HEK293T (cell line): ENCODE data around the gene PCDH18.
A peak's percentile ranks its signal among the peaks of the same experiment; 100 is the strongest.

Experiments
- CTCF ChIA-PET: fragments of 350-600 bp; formaldehyde crosslinking; extraction: SDS; loops from one replicate; lab custom pipeline; 2021; ENCODE audit warnings: antibody characterized with exemption, inconsistent platforms; lab: Yijun Ruan, JAX
- POLR2A ChIA-PET: fragments of 350-600 bp; formaldehyde crosslinking; extraction: SDS; loops from one replicate; lab custom pipeline; 2020; ENCODE audit warnings: antibody characterized with exemption, inconsistent platforms; lab: Yijun Ruan, JAX
- DNase-seq: peaks from one replicate; pipeline ENCODE4 v3.0.0; 2012; ENCODE audit warnings: mixed read lengths; ENCODE audit errors: extremely low spot score
- ARNT ChIP-seq: fragments of 450-650 bp; IDR thresholded peaks from 2 replicates; pipeline ENCODE4 v1.6.1; 2017; ENCODE audit warnings: mild to moderate bottlenecking
- BHLHE40 ChIP-seq: fragments of 450-650 bp; IDR thresholded peaks from 2 replicates; pipeline ENCODE4 v1.6.1; 2016; ENCODE audit warnings: mild to moderate bottlenecking, moderate library complexity, borderline replicate concordance
- CTBP1 ChIP-seq: fragments of 450-650 bp; IDR thresholded peaks from 2 replicates; pipeline ENCODE4 v1.6.1; 2016; ENCODE audit warnings: borderline replicate concordance
- ELF4 ChIP-seq: fragments of 450-650 bp; IDR thresholded peaks from 2 replicates; pipeline ENCODE4 v1.6.1; 2017; ENCODE audit warnings: antibody characterized with exemption
- FOXA1 ChIP-seq: fragments of 450-650 bp; IDR thresholded peaks from 2 replicates; pipeline ENCODE4 v1.6.1; 2016; ENCODE audit warnings: mild to moderate bottlenecking
- FOXK2 ChIP-seq: fragments of 450-650 bp; IDR thresholded peaks from 2 replicates; pipeline ENCODE4 v1.6.1; 2016; ENCODE audit warnings: mild to moderate bottlenecking
- FOXM1 ChIP-seq: fragments of 450-650 bp; IDR thresholded peaks from 2 replicates; pipeline ENCODE4 v1.6.1; 2017; ENCODE audit warnings: mild to moderate bottlenecking, borderline replicate concordance
- HDGF ChIP-seq: fragments of 450-650 bp; IDR thresholded peaks from 2 replicates; pipeline ENCODE4 v1.6.1; 2017; ENCODE audit warnings: antibody characterized with exemption, borderline replicate concordance
- L3MBTL2 ChIP-seq: fragments of 450-650 bp; conservative IDR thresholded peaks from 2 replicates; pipeline ENCODE4 v1.6.1; 2016; ENCODE audit warnings: mild to moderate bottlenecking
- LEF1 ChIP-seq: fragments of 450-650 bp; IDR thresholded peaks from 2 replicates; pipeline ENCODE4 v1.6.1; 2017; ENCODE audit warnings: mild to moderate bottlenecking, borderline replicate concordance
- NFRKB ChIP-seq: fragments of 450-650 bp; IDR thresholded peaks from 2 replicates; pipeline ENCODE4 v1.6.1; 2016; ENCODE audit warnings: mild to moderate bottlenecking, moderate library complexity
- SP1 ChIP-seq: fragments of 450-650 bp; IDR thresholded peaks from 2 replicates; pipeline ENCODE4 v1.6.1; 2017
- SUZ12 ChIP-seq: fragments of 450-650 bp; IDR thresholded peaks from 2 replicates; pipeline ENCODE4 v1.6.1; 2016; ENCODE audit warnings: mild to moderate bottlenecking
- TARDBP ChIP-seq: fragments of 450-650 bp; IDR thresholded peaks from 2 replicates; pipeline ENCODE4 v1.6.1; 2016
- ZNF384 ChIP-seq: fragments of 450-650 bp; IDR thresholded peaks from 2 replicates; pipeline ENCODE4 v1.6.1; 2016
- TF ChIP-seq, protein P1 (sequence below): fragments of 450-650 bp; IDR thresholded peaks from 2 replicates; pipeline ENCODE4 v1.6.1; 2016

Gene PCDH18, protein sequence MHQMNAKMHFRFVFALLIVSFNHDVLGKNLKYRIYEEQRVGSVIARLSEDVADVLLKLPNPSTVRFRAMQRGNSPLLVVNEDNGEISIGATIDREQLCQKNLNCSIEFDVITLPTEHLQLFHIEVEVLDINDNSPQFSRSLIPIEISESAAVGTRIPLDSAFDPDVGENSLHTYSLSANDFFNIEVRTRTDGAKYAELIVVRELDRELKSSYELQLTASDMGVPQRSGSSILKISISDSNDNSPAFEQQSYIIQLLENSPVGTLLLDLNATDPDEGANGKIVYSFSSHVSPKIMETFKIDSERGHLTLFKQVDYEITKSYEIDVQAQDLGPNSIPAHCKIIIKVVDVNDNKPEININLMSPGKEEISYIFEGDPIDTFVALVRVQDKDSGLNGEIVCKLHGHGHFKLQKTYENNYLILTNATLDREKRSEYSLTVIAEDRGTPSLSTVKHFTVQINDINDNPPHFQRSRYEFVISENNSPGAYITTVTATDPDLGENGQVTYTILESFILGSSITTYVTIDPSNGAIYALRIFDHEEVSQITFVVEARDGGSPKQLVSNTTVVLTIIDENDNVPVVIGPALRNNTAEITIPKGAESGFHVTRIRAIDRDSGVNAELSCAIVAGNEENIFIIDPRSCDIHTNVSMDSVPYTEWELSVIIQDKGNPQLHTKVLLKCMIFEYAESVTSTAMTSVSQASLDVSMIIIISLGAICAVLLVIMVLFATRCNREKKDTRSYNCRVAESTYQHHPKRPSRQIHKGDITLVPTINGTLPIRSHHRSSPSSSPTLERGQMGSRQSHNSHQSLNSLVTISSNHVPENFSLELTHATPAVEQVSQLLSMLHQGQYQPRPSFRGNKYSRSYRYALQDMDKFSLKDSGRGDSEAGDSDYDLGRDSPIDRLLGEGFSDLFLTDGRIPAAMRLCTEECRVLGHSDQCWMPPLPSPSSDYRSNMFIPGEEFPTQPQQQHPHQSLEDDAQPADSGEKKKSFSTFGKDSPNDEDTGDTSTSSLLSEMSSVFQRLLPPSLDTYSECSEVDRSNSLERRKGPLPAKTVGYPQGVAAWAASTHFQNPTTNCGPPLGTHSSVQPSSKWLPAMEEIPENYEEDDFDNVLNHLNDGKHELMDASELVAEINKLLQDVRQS

GRCh38 chr4:137531986-137532868, at the start of gene PCDH18:
PCDH18 (minus strand) TSS chr4:137532494; CDS start chr4:137532088, 406 bp downstream.
- CTCF ChIA-PET, result interaction anchor here (0.6 to 1.3 kb wide), 6 partner anchors 19 to 673 kb away, joined by 3 to 5 read pairs (median 4); no protein-coding TSS in a partner anchor
- POLR2A ChIA-PET, result interaction anchor here (0.6 to 1.6 kb wide), 10 partner anchors 9 to 784 kb away, joined by 3 to 10 read pairs (median 4); no protein-coding TSS in a partner anchor
- peak; percentile 64 for DNase-seq
- TF ChIP-seq ELF4 (no peak), L3MBTL2 (peak; percentile 35; the same call in 1 of the 2 replicates), NFRKB (no peak)

DNA sequence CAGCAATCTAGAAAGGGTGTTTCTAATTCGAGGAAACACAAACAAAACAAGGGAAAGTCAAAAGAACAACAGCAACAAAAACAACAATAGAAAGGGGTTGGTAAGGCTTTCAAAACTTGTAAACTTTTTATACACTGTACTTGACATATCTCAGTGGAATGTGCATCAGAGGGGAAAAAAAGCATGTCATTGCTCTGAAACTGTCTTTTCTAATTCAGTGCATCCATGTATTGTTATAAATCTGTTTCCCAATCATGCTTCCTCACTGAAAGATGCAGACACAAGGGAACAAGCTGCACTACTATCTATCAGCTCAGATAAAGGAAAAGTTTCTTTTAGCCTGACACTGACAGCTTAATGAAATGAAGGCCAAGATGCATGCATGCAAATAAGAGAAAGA, 44.2 kb upstream of the PCDH18 start:
- TF ChIP-seq L3MBTL2 (no peak), SUZ12 (no peak), HDGF (no peak), FOXK2 (no peak), ZNF384 (no peak), ELF4 (no peak), FOXA1 (no peak), ARNT (no peak), LEF1 (no peak), SP1 (no peak), FOXM1 (no peak), NFRKB (no peak), CTBP1 (no peak), TARDBP (no peak), BHLHE40 (no peak)
- TF ChIP-seq, protein P1, sequence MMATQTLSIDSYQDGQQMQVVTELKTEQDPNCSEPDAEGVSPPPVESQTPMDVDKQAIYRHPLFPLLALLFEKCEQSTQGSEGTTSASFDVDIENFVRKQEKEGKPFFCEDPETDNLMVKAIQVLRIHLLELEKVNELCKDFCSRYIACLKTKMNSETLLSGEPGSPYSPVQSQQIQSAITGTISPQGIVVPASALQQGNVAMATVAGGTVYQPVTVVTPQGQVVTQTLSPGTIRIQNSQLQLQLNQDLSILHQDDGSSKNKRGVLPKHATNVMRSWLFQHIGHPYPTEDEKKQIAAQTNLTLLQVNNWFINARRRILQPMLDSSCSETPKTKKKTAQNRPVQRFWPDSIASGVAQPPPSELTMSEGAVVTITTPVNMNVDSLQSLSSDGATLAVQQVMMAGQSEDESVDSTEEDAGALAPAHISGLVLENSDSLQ, result no peak
- no peak for DNase-seq
- CTCF ChIA-PET, result no interaction called here
- POLR2A ChIA-PET, result no interaction called here

DNA sequence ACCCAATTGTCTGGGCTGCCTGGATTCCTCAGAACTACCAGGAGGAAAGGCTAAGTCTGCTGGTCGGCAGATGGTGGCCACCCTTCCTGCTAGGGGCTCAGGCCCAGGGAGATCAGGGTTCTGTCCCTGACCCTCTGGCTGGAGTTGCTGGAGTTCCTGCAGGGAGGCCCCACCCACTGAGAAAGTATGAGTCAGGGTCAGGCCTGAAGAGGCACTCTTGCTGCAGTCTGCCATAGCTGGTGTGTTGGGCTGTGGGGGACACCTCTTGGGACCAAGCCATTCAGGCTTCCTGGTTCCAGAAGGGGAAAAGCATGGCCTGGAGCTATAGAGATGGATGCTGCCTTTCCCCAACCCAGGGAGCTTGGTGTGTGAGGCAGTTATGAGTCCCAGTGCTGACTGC, 40.4 kb upstream of the PCDH18 start:
- CTCF ChIA-PET, result no interaction called here
- POLR2A ChIA-PET, result no interaction called here
- TF ChIP-seq, protein P1, result no peak
- TF ChIP-seq FOXM1 (no peak), BHLHE40 (no peak), HDGF (no peak), ZNF384 (no peak), TARDBP (no peak), CTBP1 (no peak)
- DNase-seq, result no peak

GRCh38 chr4:137572163-137572562, 39.9 kb upstream of the PCDH18 start:
- no peak for DNase-seq
- ChIA-PET POLR2A (no interaction called here), CTCF (no interaction called here)
- TF ChIP-seq SUZ12 (no peak), FOXM1 (no peak), CTBP1 (no peak), ARNT (no peak), SP1 (no peak), NFRKB (no peak), L3MBTL2 (no peak), TARDBP (no peak), FOXA1 (no peak), LEF1 (no peak)

- POLR2A ChIA-PET, result no interaction called here
- TF ChIP-seq ELF4 (no peak), FOXM1 (no peak), L3MBTL2 (no peak), ZNF384 (no peak), BHLHE40 (no peak), HDGF (no peak), FOXA1 (no peak), ARNT (no peak), SUZ12 (no peak), CTBP1 (no peak), FOXK2 (no peak), SP1 (no peak), TARDBP (no peak), NFRKB (no peak), LEF1 (no peak)
- TF ChIP-seq, protein P1, result no peak
- no peak for DNase-seq
- CTCF ChIA-PET, result no interaction called here
Observed at GRCh38 chr4:137559801-137560200, 27.5 kb upstream of the PCDH18 start.
